Measurements from ENCODE around the gene GAS7. TPM values are rescaled to one million over a fixed set of nuclear protein-coding genes. Genes with fewer than 3 reads are reported as not detected.

Gene GAS7
- total RNA-seq, 2 experiments from 2014 or later, result 1.6 to 2.1 TPM

GRCh38 chr17:10216213-10216938, 18.0 kb upstream of the GAS7 start:
- ChIA-PET CTCF (interaction anchor here (0.9 kb wide), 1 partner anchor 11 kb away, joined by 3 read pairs; no protein-coding TSS in a partner anchor), POLR2A (no interaction called here)
- H3K27me3 Mint-ChIP-seq, result no peaks in the 10 kb centered on the region
- TF ChIP-seq CTCF (IDR thresholded peaks at IDR 0.05), result no peak
- DNase-seq (no peak), ATAC-seq (no peak)
- H3K36me3 Mint-ChIP-seq (ENCODE audit: low read depth), result no peaks in the 10 kb centered on the region
- H3K4me3 Mint-ChIP-seq, result no peak overlapping the region
- intact Hi-C loops (cut with micrococcal nuclease), result no loop called here
- no peaks in the 10 kb centered on the region for H3K4me1 Mint-ChIP-seq (ENCODE audit: low read depth)
- H3K27ac Mint-ChIP-seq, result no peak overlapping the region
- H3K9me3 Mint-ChIP-seq, result peaks cover 3% of the 10 kb centered on the region

GRCh38 chr17:10215286-10215685, 16.9 kb upstream of the GAS7 start:
- ChIA-PET POLR2A (no interaction called here), CTCF (no interaction called here)
- Mint-ChIP-seq H3K27me3 (no peaks in the 10 kb centered on the region), H3K9me3 (peaks cover 3% of the 10 kb centered on the region), H3K4me3 (no peak overlapping the region), H3K36me3 (ENCODE audit: low read depth) (no peaks in the 10 kb centered on the region), H3K27ac (no peak overlapping the region), H3K4me1 (ENCODE audit: low read depth) (no peaks in the 10 kb centered on the region)
- intact Hi-C loops (cut with micrococcal nuclease), result no loop called here
- ATAC-seq, result no peak
- no peak for DNase-seq
- no peak for TF ChIP-seq CTCF (IDR thresholded peaks at IDR 0.05)

- no peak overlapping the region for H3K27ac Mint-ChIP-seq
- POLR2A ChIA-PET, result no interaction called here
Observed at GRCh38 chr17:10211666-10212065, 13.3 kb upstream of the GAS7 start.

GRCh38 chr17:10210151-10210574, 11.8 kb upstream of the GAS7 start:
- CTCF ChIA-PET, result no interaction called here
- H3K9me3 Mint-ChIP-seq, result peaks cover 7% of the 10 kb centered on the region
- no peaks in the 10 kb centered on the region for H3K27me3 Mint-ChIP-seq
- intact Hi-C loops (cut with micrococcal nuclease), result no loop called here
- peaks cover 5% of the 10 kb centered on the region for H3K4me1 Mint-ChIP-seq (ENCODE audit: low read depth)
- no peak overlapping the region for H3K27ac Mint-ChIP-seq
- H3K4me3 Mint-ChIP-seq, result no peak overlapping the region
- ATAC-seq, result no peak
- TF ChIP-seq CTCF (IDR thresholded peaks at IDR 0.05), result no peak
- no peak for DNase-seq
- POLR2A ChIA-PET, result no interaction called here
- no peaks in the 10 kb centered on the region for H3K36me3 Mint-ChIP-seq (ENCODE audit: low read depth)

More at GRCh38 chr17:10211666-10212065, 13.3 kb upstream of the GAS7 start:
- CTCF ChIA-PET, result no interaction called here
- TF ChIP-seq CTCF (IDR thresholded peaks at IDR 0.05), result no peak
- no peak overlapping the region for H3K4me3 Mint-ChIP-seq
- DNase-seq (no peak), ATAC-seq (no peak)
- intact Hi-C loops (cut with micrococcal nuclease), result no loop called here
- no peaks in the 10 kb centered on the region for H3K9me3 Mint-ChIP-seq
- H3K4me1 Mint-ChIP-seq (ENCODE audit: low read depth), result no peaks in the 10 kb centered on the region
- H3K27me3 Mint-ChIP-seq, result no peaks in the 10 kb centered on the region
- H3K36me3 Mint-ChIP-seq (ENCODE audit: low read depth), result no peaks in the 10 kb centered on the region

- Mint-ChIP-seq H3K27me3 (no peaks in the 10 kb centered on the region), H3K4me3 (no peak overlapping the region), H3K36me3 (ENCODE audit: low read depth) (peaks cover 3% of the 10 kb centered on the region), H3K4me1 (ENCODE audit: low read depth) (peaks cover 5% of the 10 kb centered on the region), H3K27ac (no peak overlapping the region), H3K9me3 (peaks cover 18% of the 10 kb centered on the region)
- ChIA-PET CTCF (no interaction called here), POLR2A (no interaction called here)
- intact Hi-C loops (cut with micrococcal nuclease), result no loop called here
- no peak for ATAC-seq
- no peak for TF ChIP-seq CTCF (IDR thresholded peaks at IDR 0.05)
- DNase-seq, result no peak
Observed at GRCh38 chr17:10208604-10209193, 10.3 kb upstream of the GAS7 start.
